Measurements from ENCODE around the gene MADD.
A peak's percentile ranks its signal among the peaks of the same experiment; 100 is the strongest.

The MADD gene

DNA sequence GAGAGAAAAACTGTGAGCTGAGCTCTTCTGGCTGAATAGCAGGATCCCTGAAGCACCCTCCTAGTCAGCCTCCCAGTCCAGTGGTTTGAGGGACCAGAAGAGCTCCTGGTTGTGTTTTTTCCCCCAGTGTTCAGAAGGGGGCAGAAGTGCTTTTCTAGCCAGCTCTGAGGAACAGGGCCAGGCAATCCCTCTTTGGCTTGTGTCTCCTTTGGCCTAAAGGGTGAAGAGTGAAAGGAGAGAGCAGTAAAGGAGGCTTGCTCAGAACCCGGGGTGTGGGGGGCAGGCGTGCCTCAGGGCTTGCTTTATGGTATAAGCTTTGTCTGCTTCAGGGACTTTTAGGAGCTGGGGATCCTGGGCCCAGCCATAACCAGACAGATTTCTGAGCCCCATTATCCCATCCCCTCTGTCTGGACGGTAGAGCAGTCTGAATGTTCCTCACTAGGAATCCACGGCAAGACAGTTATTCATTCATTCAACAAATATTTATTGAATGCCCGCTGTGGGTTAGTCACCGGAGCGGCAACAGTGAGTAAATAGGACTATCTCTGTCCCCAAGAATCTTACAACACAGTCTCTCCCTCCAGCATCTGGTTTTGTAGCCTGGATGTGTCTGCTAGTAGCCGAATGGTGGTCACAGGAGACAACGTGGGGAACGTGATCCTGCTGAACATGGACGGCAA lies 35.8 kb upstream of the MADD start:
- no peak for DNase-seq
- H3K36me3 Mint-ChIP-seq (ENCODE audit: low read depth), result peaks cover 25% of the 10 kb centered on the region
- TF ChIP-seq, protein P1, sequence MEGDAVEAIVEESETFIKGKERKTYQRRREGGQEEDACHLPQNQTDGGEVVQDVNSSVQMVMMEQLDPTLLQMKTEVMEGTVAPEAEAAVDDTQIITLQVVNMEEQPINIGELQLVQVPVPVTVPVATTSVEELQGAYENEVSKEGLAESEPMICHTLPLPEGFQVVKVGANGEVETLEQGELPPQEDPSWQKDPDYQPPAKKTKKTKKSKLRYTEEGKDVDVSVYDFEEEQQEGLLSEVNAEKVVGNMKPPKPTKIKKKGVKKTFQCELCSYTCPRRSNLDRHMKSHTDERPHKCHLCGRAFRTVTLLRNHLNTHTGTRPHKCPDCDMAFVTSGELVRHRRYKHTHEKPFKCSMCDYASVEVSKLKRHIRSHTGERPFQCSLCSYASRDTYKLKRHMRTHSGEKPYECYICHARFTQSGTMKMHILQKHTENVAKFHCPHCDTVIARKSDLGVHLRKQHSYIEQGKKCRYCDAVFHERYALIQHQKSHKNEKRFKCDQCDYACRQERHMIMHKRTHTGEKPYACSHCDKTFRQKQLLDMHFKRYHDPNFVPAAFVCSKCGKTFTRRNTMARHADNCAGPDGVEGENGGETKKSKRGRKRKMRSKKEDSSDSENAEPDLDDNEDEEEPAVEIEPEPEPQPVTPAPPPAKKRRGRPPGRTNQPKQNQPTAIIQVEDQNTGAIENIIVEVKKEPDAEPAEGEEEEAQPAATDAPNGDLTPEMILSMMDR (IDR thresholded peaks at IDR 0.05), result no peak
- peak overlapping the region; percentile 95 for H3K27ac Mint-ChIP-seq
- no peak overlapping the region for H3K4me3 Mint-ChIP-seq
- no peaks in the 10 kb centered on the region for H3K9me3 Mint-ChIP-seq
- peaks cover 27% of the 10 kb centered on the region for H3K4me1 Mint-ChIP-seq
- no peaks in the 10 kb centered on the region for H3K27me3 Mint-ChIP-seq (ENCODE audit: low read depth, poor library complexity)

DNA sequence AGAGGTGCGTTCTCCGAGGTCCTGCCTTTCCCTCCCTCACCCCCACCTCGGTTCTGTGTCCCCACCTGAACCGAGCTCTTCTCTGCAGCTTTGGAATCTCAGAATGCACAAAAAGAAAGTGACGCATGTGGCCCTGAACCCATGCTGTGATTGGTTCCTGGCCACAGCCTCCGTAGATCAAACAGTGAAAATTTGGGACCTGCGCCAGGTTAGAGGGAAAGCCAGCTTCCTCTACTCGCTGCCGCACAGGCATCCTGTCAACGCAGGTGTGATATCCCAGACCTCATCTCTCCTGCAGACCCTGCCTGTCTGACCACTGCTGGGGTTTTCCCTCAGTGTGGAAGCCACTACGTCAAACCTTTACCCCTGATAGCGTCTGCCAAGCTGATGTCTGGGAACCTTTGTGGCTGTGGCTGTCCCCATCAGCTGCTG lies 35.2 kb upstream of the MADD start:
- H3K27ac Mint-ChIP-seq, result peak overlapping the region; percentile 95

DNA sequence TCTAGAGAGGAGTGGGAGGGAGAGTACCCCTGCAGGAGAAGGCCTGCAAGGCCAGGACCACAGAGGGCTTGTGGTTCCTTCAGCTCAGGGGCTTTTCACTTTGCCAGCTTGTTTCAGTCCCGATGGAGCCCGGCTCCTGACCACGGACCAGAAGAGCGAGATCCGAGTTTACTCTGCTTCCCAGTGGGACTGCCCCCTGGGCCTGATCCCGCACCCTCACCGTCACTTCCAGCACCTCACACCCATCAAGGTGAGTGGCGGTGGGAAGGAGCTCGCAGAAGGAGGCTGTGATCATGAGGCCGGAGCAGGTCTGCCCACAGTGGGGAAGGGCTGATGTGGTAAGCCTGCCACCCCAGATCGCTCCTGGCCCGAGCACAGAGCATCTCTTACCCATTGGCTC lies 34.8 kb upstream of the MADD start:
- peaks cover 27% of the 10 kb centered on the region for H3K4me1 Mint-ChIP-seq
- peaks cover 31% of the 10 kb centered on the region for H3K36me3 Mint-ChIP-seq (ENCODE audit: low read depth)
- no peaks in the 10 kb centered on the region for H3K9me3 Mint-ChIP-seq
- no peak overlapping the region for H3K4me3 Mint-ChIP-seq
- H3K27me3 Mint-ChIP-seq (ENCODE audit: low read depth, poor library complexity), result no peaks in the 10 kb centered on the region
- H3K27ac Mint-ChIP-seq, result peak overlapping the region; percentile 68
- TF ChIP-seq, protein P1 (IDR thresholded peaks at IDR 0.05), result no peak
- no peak for DNase-seq

More for the DNA sequence above, 35.2 kb upstream of the MADD start:
- Mint-ChIP-seq H3K27me3 (ENCODE audit: low read depth, poor library complexity) (no peaks in the 10 kb centered on the region), H3K36me3 (ENCODE audit: low read depth) (peaks cover 26% of the 10 kb centered on the region), H3K9me3 (no peaks in the 10 kb centered on the region), H3K4me3 (no peak overlapping the region), H3K4me1 (peaks cover 27% of the 10 kb centered on the region)
- TF ChIP-seq, protein P1 (IDR thresholded peaks at IDR 0.05), result no peak
- no peak for DNase-seq

DNA sequence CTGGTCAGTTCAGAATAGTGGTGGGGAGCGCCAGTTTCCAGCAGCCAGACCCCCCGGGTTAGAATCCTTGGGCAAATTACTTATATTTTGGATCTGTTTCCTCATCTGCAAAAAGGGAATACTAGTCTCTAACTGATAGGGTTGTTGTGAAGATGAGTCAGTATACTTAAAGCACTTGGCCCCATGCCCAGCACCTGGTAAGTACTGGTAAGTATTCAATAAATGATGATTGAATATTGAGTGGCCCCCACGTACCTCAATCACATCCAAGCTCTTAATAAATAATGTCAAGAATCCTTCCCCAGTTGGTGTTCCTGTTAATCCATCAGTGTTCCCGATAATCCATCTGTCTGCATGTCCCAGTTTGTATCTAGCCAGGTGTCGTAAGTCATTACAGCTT lies 33.5 kb upstream of the MADD start:
- Mint-ChIP-seq H3K9me3 (no peaks in the 10 kb centered on the region), H3K36me3 (ENCODE audit: low read depth) (peaks cover 34% of the 10 kb centered on the region), H3K4me3 (no peak overlapping the region), H3K4me1 (peaks cover 27% of the 10 kb centered on the region), H3K27me3 (ENCODE audit: low read depth, poor library complexity) (no peaks in the 10 kb centered on the region), H3K27ac (peak overlapping the region; percentile 71)
- no peak for DNase-seq
- TF ChIP-seq, protein P1 (IDR thresholded peaks at IDR 0.05), result no peak

DNA sequence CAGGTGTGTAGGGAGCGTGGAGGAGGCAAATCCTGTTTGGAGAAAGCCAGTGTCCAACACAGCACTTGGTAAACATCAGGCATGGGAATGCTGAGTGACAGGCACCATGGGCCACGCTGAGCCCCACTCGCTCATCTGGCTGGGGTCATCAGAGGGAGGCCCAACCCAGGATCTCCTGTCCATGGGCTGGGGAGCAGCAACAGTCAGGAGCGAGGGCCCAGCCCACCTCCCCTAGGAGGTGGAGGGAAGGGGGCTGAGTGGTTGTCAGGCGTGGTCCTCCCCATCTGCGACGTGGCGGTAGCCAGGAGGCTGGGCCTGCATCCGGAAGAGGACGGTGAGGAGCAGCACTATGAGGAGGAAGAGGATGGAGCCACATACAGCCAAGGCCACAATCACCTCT lies 30.1 kb upstream of the MADD start:
- peaks cover 18% of the 10 kb centered on the region for H3K4me1 Mint-ChIP-seq
- TF ChIP-seq, protein P1 (IDR thresholded peaks at IDR 0.05), result no peak
- no peaks in the 10 kb centered on the region for H3K27me3 Mint-ChIP-seq (ENCODE audit: low read depth, poor library complexity)
- H3K36me3 Mint-ChIP-seq (ENCODE audit: low read depth), result peaks cover 57% of the 10 kb centered on the region
- no peak overlapping the region for H3K4me3 Mint-ChIP-seq
- H3K9me3 Mint-ChIP-seq, result no peaks in the 10 kb centered on the region
- DNase-seq, result no peak
- peak overlapping the region; percentile 71 for H3K27ac Mint-ChIP-seq

DNA sequence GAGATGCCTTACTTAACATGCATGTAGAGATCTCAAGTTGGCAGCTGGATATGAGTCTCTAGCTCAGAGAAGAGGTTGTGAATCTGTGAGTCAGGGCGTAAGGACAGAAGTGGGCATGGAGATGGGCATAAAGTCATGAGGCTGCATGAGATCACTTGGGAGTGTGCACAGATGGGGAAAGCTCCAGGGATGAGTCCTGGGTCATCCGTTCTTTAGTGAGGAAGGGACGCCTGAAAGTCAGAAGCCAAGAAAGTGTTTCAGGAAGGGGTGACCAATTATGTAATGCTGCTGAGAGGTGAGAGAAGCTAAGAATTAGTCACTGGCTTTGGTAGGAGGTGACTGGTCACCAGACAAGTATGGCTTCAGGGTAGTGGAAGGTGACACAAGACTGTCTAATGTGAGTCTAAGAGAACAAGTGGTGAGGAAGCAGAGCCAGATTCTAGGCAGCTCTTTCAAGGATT lies 28.1 kb upstream of the MADD start:
- DNase-seq, result no peak
- TF ChIP-seq, protein P1 (IDR thresholded peaks at IDR 0.05), result no peak
- Mint-ChIP-seq H3K27ac (peak overlapping the region; percentile 62), H3K27me3 (ENCODE audit: low read depth, poor library complexity) (no peaks in the 10 kb centered on the region), H3K9me3 (no peaks in the 10 kb centered on the region), H3K36me3 (ENCODE audit: low read depth) (peaks cover 65% of the 10 kb centered on the region), H3K4me3 (no peak overlapping the region), H3K4me1 (peaks cover 11% of the 10 kb centered on the region)

Measured in nephron progenitor cell (in vitro differentiated cells).